GM20000 (cell line): Measurements from ENCODE around the gene FAM170B.

Experiments used
- DNase-seq: peaks from one replicate; pipeline ENCODE4 v3.0.0; 2012; ENCODE audit warnings: low spot score
- CTCF ChIP-seq: IDR thresholded peaks from 2 replicates; pipeline ENCODE4 v1.5.1; 2012; ENCODE audit warnings: mild to moderate bottlenecking, control low read depth; ENCODE audit errors: extremely low read depth, missing control alignments

FAM170B gene

GRCh38 chr10:49139028-49139845 lies 5.4 kb upstream of the FAM170B start:
- no peak for TF ChIP-seq CTCF
- no peak for DNase-seq

- no peak for TF ChIP-seq CTCF
- DNase-seq = no peak
These were observed 4.6 kb upstream of the FAM170B start for GRCh38 chr10:49138361-49138891.

GRCh38 chr10:49136525-49136924 lies 2.7 kb upstream of the FAM170B start:
- TF ChIP-seq CTCF = no peak
- no peak for DNase-seq

GRCh38 chr10:49135575-49136313 lies 1.9 kb upstream of the FAM170B start:
- no peak for DNase-seq

GRCh38 chr10:49134327-49134726 lies 506 bp upstream of the FAM170B start:
- no peak for DNase-seq
- TF ChIP-seq CTCF = no peak

More at GRCh38 chr10:49135575-49136313, 1.9 kb upstream of the FAM170B start:
- TF ChIP-seq CTCF = no peak

- no peak for TF ChIP-seq CTCF
- no peak for DNase-seq
These were observed 1.5 kb downstream of the FAM170B start for GRCh38 chr10:49132362-49132737.
